ENCODE measurements around the gene METTL13.

- TF ChIP-seq, protein P1, sequence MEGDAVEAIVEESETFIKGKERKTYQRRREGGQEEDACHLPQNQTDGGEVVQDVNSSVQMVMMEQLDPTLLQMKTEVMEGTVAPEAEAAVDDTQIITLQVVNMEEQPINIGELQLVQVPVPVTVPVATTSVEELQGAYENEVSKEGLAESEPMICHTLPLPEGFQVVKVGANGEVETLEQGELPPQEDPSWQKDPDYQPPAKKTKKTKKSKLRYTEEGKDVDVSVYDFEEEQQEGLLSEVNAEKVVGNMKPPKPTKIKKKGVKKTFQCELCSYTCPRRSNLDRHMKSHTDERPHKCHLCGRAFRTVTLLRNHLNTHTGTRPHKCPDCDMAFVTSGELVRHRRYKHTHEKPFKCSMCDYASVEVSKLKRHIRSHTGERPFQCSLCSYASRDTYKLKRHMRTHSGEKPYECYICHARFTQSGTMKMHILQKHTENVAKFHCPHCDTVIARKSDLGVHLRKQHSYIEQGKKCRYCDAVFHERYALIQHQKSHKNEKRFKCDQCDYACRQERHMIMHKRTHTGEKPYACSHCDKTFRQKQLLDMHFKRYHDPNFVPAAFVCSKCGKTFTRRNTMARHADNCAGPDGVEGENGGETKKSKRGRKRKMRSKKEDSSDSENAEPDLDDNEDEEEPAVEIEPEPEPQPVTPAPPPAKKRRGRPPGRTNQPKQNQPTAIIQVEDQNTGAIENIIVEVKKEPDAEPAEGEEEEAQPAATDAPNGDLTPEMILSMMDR (IDR thresholded peaks at IDR 0.05), result no peak
- TF ChIP-seq POLR2A (IDR thresholded peaks at IDR 0.05), result no peak
Observed at GRCh38 chr1:171756856-171757255, 24.6 kb upstream of the METTL13 start.
